ENCODE results near the gene TRIM24.

DNA sequence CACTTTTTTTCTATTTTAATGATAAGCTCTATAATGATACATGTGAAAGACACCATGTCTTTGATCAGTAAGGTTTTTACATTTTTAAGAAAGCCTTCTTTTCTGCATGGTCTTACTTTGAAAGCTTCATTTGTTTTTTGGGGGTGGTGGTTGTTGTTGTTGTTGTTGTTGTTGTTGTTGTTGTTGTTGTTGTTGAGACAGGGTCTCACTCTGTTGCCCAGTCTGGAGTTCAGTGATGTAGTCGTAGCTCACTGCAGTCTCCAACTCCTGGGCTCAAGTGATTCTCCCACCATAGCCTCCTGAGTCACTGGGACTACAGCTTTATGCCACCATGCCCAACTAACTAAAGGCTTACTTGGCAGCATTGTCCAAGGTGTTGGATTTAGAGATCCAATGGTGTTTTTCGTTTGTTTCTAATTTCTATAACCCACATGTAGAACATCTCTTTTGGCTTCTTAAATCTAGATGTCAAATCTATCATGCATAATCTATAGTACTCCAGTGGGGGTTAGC lies 45.4 kb downstream of the TRIM24 start:
- TF ChIP-seq POLR2A (IDR thresholded peaks at IDR 0.05; ENCODE audit: low read depth, low read length), result no peak
- no peak for TF ChIP-seq POLR2AphosphoS5 (IDR thresholded peaks at IDR 0.05; ENCODE audit: low read depth, low read length)
- TF ChIP-seq TAF1 (IDR thresholded peaks at IDR 0.05; ENCODE audit: low read depth, low read length), result no peak
